ENCODE data around the gene TNFSF15. TPM values are rescaled to one million over a fixed set of nuclear protein-coding genes. Genes with fewer than 3 reads are reported as not detected.

The TNFSF15 gene
- polyA plus RNA-seq, 1 experiment: 2.8 TPM

DNA sequence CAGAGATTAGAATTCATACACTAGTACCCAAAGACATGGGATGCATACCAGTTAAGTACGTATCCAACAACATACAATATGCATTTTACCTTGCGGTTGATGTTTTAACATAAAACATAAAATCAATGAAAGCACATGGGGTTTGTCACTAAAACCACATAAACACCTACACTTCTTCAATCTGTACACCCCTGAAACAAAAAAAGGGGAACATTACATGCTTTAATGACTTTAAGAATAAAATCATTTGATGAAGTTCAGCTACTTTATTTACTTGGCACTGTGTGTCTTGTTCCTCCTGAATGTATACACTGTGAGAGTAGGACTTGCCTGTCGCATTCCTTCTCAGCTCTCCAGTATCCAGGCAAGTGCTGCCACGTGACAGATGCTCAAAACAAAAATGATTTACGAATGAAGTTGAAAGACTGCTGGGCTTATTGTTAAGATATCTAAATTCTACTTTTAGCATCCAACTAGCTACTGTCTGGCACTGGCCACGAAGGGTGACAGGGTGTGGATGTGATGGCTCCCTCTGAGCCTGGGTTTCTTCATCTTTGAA, 21.0 kb downstream of the TNFSF15 start:
- ChIA-PET POLR2A (no interaction called here), CTCF (interaction anchor here (0.8 kb wide), 1 partner anchor 126 kb away, joined by 3 read pairs; no protein-coding TSS in a partner anchor)
- no peak for TF ChIP-seq CTCF (IDR thresholded peaks at IDR 0.05; ENCODE audit: low read depth, low read length)
- Histone ChIP-seq H3K27me3 (ENCODE audit: control insufficient read depth, insufficient read depth, low read length) (peaks cover 19% of the 10 kb centered on the region), H3K27ac (ENCODE audit: low read depth, low read length) (no peak overlapping the region), H3K4me3 (ENCODE audit: low read depth, low read length) (no peak overlapping the region), H3K9me3 (ENCODE audit: control insufficient read depth, insufficient read depth, low read length) (no peaks in the 10 kb centered on the region)
- DNase-seq (ENCODE audit: low read depth, low spot score): no peak

DNA sequence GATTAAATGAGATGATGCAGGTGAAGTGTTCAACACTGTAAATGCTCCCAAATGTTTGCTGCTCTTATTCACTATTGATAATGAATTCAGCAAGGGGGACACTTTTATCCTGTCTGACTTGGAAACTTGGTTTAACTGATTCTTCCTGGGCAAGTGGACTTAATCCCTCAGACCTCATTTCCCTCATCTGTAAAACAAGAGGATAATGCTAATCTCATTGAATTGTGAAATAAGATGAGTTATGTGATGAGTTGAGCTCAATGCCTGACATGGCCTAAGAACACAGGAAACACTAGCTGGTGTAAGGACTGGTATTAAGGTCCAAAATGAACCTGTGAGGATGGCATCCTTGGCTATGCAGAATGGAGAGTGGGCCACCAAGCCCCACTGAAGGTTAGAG, 23.3 kb downstream of the TNFSF15 start:
- Histone ChIP-seq H3K27ac (ENCODE audit: low read depth, low read length) (no peak overlapping the region), H3K4me3 (ENCODE audit: low read depth, low read length) (no peak overlapping the region), H3K9me3 (ENCODE audit: control insufficient read depth, insufficient read depth, low read length) (no peaks in the 10 kb centered on the region), H3K27me3 (ENCODE audit: control insufficient read depth, insufficient read depth, low read length) (peaks cover 22% of the 10 kb centered on the region)
- CTCF ChIA-PET: no interaction called here
- POLR2A ChIA-PET: no interaction called here
- no peak for TF ChIP-seq CTCF (IDR thresholded peaks at IDR 0.05; ENCODE audit: low read depth, low read length)
- no peak for DNase-seq (ENCODE audit: low read depth, low spot score)

DNA sequence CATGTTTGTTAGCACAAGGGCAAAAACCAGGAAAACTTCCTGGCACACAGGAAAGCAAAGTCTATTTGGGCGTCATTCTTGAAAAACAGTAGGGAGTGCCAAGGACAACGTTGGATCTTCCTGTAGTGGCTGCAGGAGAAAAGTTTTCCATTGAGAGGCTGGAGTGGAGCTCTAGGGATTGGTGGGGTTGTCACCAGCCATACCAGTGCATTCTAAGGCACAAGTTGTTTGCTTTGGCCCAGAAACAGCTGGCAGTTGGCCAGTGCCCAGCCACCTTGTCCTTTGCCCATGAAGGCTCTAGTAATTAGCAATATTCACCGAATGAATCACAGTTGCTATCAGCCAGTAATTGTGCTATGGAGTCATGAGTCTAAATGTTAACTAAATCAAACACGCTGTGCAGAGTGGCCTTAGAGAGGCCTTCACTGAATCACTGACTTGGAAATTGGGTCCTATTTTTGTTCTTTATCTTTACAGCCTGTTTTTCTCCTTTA, 26.4 kb downstream of the TNFSF15 start:
- ChIA-PET POLR2A (no interaction called here), CTCF (no interaction called here)
- DNase-seq (ENCODE audit: low read depth, low spot score): no peak
- TF ChIP-seq CTCF (IDR thresholded peaks at IDR 0.05; ENCODE audit: low read depth, low read length): no peak
- peaks cover 36% of the 10 kb centered on the region for H3K27me3 ChIP-seq (ENCODE audit: control insufficient read depth, insufficient read depth, low read length)
- no peaks in the 10 kb centered on the region for H3K9me3 ChIP-seq (ENCODE audit: control insufficient read depth, insufficient read depth, low read length)
- no peak overlapping the region for H3K27ac ChIP-seq (ENCODE audit: low read depth, low read length)
- H3K4me3 ChIP-seq (ENCODE audit: low read depth, low read length): no peak overlapping the region

DNA sequence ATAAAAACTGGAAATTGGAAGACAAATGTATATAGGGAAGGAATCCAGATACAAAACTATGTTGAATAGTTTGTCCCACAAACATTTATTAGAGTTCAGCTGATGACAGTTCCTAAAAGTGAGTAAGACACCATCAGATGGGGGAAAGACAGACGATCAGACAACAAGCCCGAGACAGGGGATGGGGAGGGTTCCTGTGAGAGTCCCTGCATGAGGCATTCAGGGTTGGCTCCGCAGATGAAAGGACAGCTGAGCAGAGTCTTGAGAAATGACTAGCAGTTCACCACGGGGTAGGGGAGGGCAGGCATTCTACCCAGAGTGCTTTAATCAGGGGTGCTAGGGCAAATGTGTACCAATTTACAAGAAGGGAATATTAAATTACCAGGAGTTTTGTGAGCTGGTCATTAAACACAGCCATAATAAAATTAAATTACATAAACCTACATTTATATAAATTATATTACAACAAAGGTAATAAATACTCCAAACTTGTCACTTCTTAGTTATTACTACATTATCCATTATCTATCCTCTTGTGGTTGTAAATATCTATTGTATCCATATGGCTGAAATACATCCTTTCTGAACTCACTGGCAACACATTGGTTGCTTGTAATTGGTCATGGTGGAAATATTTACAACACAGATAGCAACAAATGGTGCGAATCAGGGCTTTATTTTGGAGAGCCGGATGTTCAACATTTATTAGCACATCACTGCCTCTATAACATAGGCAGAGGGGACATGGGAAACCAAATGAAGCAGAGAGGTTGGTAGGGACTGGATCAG, 27.8 kb downstream of the TNFSF15 start:
- POLR2A ChIA-PET: no interaction called here
- CTCF ChIA-PET: interaction anchor here (0.6 kb wide), 1 partner anchor 379 kb away, joined by 5 read pairs; no protein-coding TSS in a partner anchor
- H3K4me3 ChIP-seq (ENCODE audit: low read depth, low read length): no peak overlapping the region
- DNase-seq (ENCODE audit: low read depth, low spot score): no peak
- peaks cover 33% of the 10 kb centered on the region for H3K27me3 ChIP-seq (ENCODE audit: control insufficient read depth, insufficient read depth, low read length)
- H3K27ac ChIP-seq (ENCODE audit: low read depth, low read length): no peak overlapping the region
- no peak for TF ChIP-seq CTCF (IDR thresholded peaks at IDR 0.05; ENCODE audit: low read depth, low read length)
- H3K9me3 ChIP-seq (ENCODE audit: control insufficient read depth, insufficient read depth, low read length): no peaks in the 10 kb centered on the region
